Trophoblast cell (in vitro differentiated cells and primary cell): ENCODE results near the gene PPP1R15A.
A peak's percentile ranks its signal among the peaks of the same experiment; 100 is the strongest.

Source experiments
- DNase-seq, 2 donors: peaks; one replicate each; pipeline ENCODE4 v3.0.0-alpha.2; 2016
- H2AFZ ChIP-seq: 2 replicates; pipeline ENCODE4 v1.6.1; 2013; ENCODE audit warnings: low read length, moderate library complexity, mild to moderate bottlenecking; ENCODE audit not compliant: insufficient read depth, poor library complexity
- H2AK5ac ChIP-seq: 2 replicates; pipeline ENCODE4 v1.6.1; 2013; ENCODE audit warnings: mild to moderate bottlenecking, low read length
- H2BK120ac ChIP-seq: 2 replicates; pipeline ENCODE4 v1.6.1; 2013; ENCODE audit warnings: low read length, mild to moderate bottlenecking, moderate library complexity; ENCODE audit not compliant: insufficient read depth, poor library complexity
- H2BK12ac ChIP-seq: 2 replicates; pipeline ENCODE4 v1.6.1; 2013; ENCODE audit warnings: mild to moderate bottlenecking, low read length, moderate library complexity
- H2BK5ac ChIP-seq: 2 replicates; pipeline ENCODE4 v1.6.1; 2013; ENCODE audit warnings: low read length, low read depth, moderate library complexity, mild to moderate bottlenecking; ENCODE audit not compliant: poor library complexity
- H3K14ac ChIP-seq: 2 replicates; pipeline ENCODE4 v1.6.1; 2013; ENCODE audit warnings: mild to moderate bottlenecking, low read length
- H3K18ac ChIP-seq: 2 replicates; pipeline ENCODE4 v1.6.1; 2013; ENCODE audit warnings: mild to moderate bottlenecking, low read length
- H3K23ac ChIP-seq: 2 replicates; pipeline ENCODE4 v1.6.1; 2013; ENCODE audit warnings: low read length
- H3K27ac ChIP-seq: 2 replicates; pipeline ENCODE4 v1.5.1; 2013; ENCODE audit warnings: low read depth, mild to moderate bottlenecking, inconsistent platforms, low read length, moderate library complexity
- H3K27me3 ChIP-seq: 2 replicates; pipeline ENCODE4 v1.6.1; 2013; ENCODE audit warnings: inconsistent platforms, mild to moderate bottlenecking, low read length, moderate library complexity; ENCODE audit not compliant: insufficient read depth
- H3K36me3 ChIP-seq, 2 experiments: 1 replicate in 1 of 2; 2 replicates in 1 of 2; pipeline ENCODE4 v1.6.1; 2013; ENCODE audit warnings: low read length in 2 of 2, mild to moderate bottlenecking in 2 of 2, moderate library complexity in 1 of 2; ENCODE audit not compliant: insufficient read depth in 2 of 2, control insufficient read depth in 1 of 2
- H3K4ac ChIP-seq: 2 replicates; pipeline ENCODE4 v1.6.1; 2013; ENCODE audit warnings: low read depth, mild to moderate bottlenecking, low read length, moderate library complexity
- H3K4me1 ChIP-seq, 2 experiments: 1 replicate in 1 of 2; 2 replicates in 1 of 2; pipeline ENCODE4 v1.6.1; 2013; ENCODE audit warnings: low read length in 2 of 2, mild to moderate bottlenecking in 2 of 2, moderate library complexity in 1 of 2; ENCODE audit not compliant: insufficient read depth in 2 of 2, control insufficient read depth in 1 of 2
- H3K4me2 ChIP-seq: 2 replicates; pipeline ENCODE4 v1.6.1; 2013; ENCODE audit warnings: inconsistent platforms, mild to moderate bottlenecking, low read length, moderate library complexity
- H3K4me3 ChIP-seq: 2 replicates; pipeline ENCODE4 v1.5.1; 2013; ENCODE audit warnings: mild to moderate bottlenecking, low read depth, low read length, inconsistent platforms
- H3K79me1 ChIP-seq: one replicate; pipeline ENCODE4 v1.6.1; 2013; ENCODE audit warnings: low read length
- H3K79me2 ChIP-seq: 2 replicates; pipeline ENCODE4 v1.6.1; 2013; ENCODE audit warnings: low read length, mild to moderate bottlenecking; ENCODE audit not compliant: control insufficient read depth, insufficient read depth, poor library complexity
- H3K9ac ChIP-seq: 2 replicates; pipeline ENCODE4 v1.6.1; 2013; ENCODE audit warnings: mild to moderate bottlenecking, low read length
- H3K9me3 ChIP-seq: 2 replicates; pipeline ENCODE4 v1.6.1; 2013; ENCODE audit warnings: low read depth, mild to moderate bottlenecking, control low read depth, inconsistent platforms, low read length; ENCODE audit not compliant: insufficient read depth
- H4K12ac ChIP-seq: 2 replicates; pipeline ENCODE4 v1.6.1; 2013; ENCODE audit warnings: low read depth, mild to moderate bottlenecking, low read length, moderate library complexity
- H4K8ac ChIP-seq: 2 replicates; pipeline ENCODE4 v1.6.1; 2013; ENCODE audit warnings: low read depth, mild to moderate bottlenecking, low read length, moderate library complexity
- H4K91ac ChIP-seq: one replicate; pipeline ENCODE4 v1.6.1; 2013; ENCODE audit warnings: low read depth, mild to moderate bottlenecking, low read length, moderate library complexity
- WGBS: extraction: QIAGEN DNeasy Blood & Tissue Kit; methylation state at CpG from one replicate; pipeline ENCODE4 v1.1.7; 2013; ENCODE audit warnings: missing lambda C conversion rate; ENCODE audit not compliant: insufficient read length, insufficient coverage; ENCODE audit errors: extremely low coverage; 5-methylcytosine and 5-hydroxymethylcytosine counted together

Gene PPP1R15A

DNA sequence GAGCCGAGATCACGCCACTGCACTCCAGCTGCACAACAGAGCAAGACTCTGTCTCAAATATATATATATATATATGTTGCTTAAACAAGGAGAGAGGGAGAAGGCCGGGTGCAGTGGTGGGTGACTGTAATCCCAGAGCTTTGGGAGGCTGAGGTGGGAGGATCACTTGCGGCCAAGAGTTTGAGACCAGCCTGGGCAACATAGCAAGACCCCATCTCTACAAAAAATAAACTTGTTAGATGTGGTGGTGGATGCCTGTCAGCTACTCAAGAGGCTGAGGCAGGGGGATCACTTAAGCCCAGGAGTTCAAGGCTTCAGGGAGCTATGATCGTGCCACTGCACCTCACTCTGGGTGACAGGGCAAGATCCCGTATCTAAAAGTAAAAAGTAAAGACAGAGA is 30.6 kb upstream of the PPP1R15A start:
- Histone ChIP-seq H3K27me3 (no peaks in the 10 kb centered on the region), H3K79me1 (peaks cover 6% of the 10 kb centered on the region), H3K14ac (no peak overlapping the region), H2BK5ac (no peak overlapping the region), H2BK12ac (no peak overlapping the region), H4K91ac (no peak overlapping the region), H3K79me2 (no peaks in the 10 kb centered on the region), H3K23ac (no peak overlapping the region), H3K4me3 (no peak overlapping the region), H3K36me3 (peaks cover 0 to 3% of the 10 kb centered on the region in 2 experiments), H3K18ac (no peak overlapping the region), H2AK5ac (no peak overlapping the region), H3K9ac (no peak overlapping the region), H3K4ac (no peak overlapping the region), H3K4me1 (peaks cover 0 to 2% of the 10 kb centered on the region in 2 experiments), H2BK120ac (no peak overlapping the region), H4K8ac (no peak overlapping the region), H3K9me3 (no peaks in the 10 kb centered on the region), H2AFZ (no peak overlapping the region), H3K27ac (no peak overlapping the region), H3K4me2 (no peak overlapping the region), H4K12ac (no peak overlapping the region)
- WGBS = no CpG with 5 or more reads among the region's 6 CpGs
- DNase-seq = no peak

DNA sequence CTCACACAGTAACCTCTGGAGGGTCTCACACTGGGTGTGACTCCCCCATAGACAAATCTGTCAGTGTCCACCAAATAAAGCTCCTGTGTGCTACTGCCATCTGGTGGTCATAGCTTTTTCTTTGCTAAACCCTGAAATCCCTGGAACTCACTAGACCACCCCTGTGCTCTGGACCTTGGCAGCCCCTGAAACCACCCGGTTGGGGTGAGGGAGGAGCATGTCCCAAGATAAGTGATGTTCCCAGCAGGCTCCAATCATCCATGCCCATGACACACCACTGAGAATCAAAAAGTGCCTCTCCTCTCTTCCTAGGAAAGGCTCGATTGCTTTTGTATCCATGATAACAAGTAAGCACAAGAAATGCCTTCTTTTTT is 29.4 kb upstream of the PPP1R15A start:
- H3K27me3 ChIP-seq = no peaks in the 10 kb centered on the region
- no peak overlapping the region for H3K18ac ChIP-seq
- no peak overlapping the region for H3K4me3 ChIP-seq
- no peak overlapping the region for H3K9ac ChIP-seq
- no peak overlapping the region for H3K27ac ChIP-seq
- no peak overlapping the region for H2AK5ac ChIP-seq
- peak in 1 of 2 donors; percentile 75 for DNase-seq
- H3K4me1 ChIP-seq = peaks cover 0 to 1% of the 10 kb centered on the region in 2 experiments
- H3K14ac ChIP-seq = no peak overlapping the region
- H3K9me3 ChIP-seq = no peaks in the 10 kb centered on the region
- H3K23ac ChIP-seq = no peak overlapping the region
- peaks cover 0 to 3% of the 10 kb centered on the region in 2 experiments for H3K36me3 ChIP-seq
- no peak overlapping the region for H4K12ac ChIP-seq
- WGBS = no CpG with 5 or more reads among the region's 2 CpGs
- H2BK5ac ChIP-seq = no peak overlapping the region
- no peak overlapping the region for H2BK120ac ChIP-seq
- H4K8ac ChIP-seq = no peak overlapping the region
- no peak overlapping the region for H3K4ac ChIP-seq
- H3K79me2 ChIP-seq = no peaks in the 10 kb centered on the region
- H3K4me2 ChIP-seq = no peak overlapping the region
- no peaks in the 10 kb centered on the region for H3K79me1 ChIP-seq
- no peak overlapping the region for H2BK12ac ChIP-seq
- no peak overlapping the region for H2AFZ ChIP-seq
- no peak overlapping the region for H4K91ac ChIP-seq

DNA sequence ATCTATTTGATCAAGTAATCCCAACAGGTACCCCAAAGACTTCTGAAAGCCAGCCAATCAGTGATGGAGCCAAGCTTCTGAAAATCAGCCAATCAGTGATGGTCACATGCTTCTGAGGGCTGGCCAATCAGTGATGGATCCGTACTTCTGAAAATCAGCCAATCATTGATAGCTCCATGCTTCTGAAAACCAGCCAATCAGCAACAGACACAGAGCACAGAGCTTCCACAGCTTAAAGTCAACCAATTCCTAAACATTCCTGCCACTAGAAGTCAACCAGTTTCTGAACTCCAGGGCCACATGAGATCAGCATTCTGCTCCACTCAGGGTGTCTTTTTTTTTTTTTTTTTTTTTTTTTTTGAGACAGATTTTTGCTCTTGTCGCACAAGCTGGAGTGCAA is 27.7 kb upstream of the PPP1R15A start:
- Histone ChIP-seq H2AK5ac (no peak overlapping the region), H3K79me1 (no peaks in the 10 kb centered on the region), H3K18ac (no peak overlapping the region), H3K23ac (no peak overlapping the region), H3K27ac (no peak overlapping the region), H2BK12ac (no peak overlapping the region), H3K36me3 (peaks cover 0 to 3% of the 10 kb centered on the region in 2 experiments), H3K4me2 (no peak overlapping the region), H3K4me3 (no peak overlapping the region), H4K8ac (no peak overlapping the region), H3K4me1 (no peaks in the 10 kb centered on the region), H2BK5ac (no peak overlapping the region), H4K12ac (no peak overlapping the region), H4K91ac (no peak overlapping the region), H2BK120ac (no peak overlapping the region), H3K9me3 (no peaks in the 10 kb centered on the region), H3K9ac (no peak overlapping the region), H3K14ac (no peak overlapping the region), H3K4ac (no peak overlapping the region), H3K27me3 (no peaks in the 10 kb centered on the region), H3K79me2 (no peaks in the 10 kb centered on the region), H2AFZ (no peak overlapping the region)
- peak; percentile 31 to 81 for DNase-seq
- no CpG with 5 or more reads among the region's 2 CpGs for WGBS

DNA sequence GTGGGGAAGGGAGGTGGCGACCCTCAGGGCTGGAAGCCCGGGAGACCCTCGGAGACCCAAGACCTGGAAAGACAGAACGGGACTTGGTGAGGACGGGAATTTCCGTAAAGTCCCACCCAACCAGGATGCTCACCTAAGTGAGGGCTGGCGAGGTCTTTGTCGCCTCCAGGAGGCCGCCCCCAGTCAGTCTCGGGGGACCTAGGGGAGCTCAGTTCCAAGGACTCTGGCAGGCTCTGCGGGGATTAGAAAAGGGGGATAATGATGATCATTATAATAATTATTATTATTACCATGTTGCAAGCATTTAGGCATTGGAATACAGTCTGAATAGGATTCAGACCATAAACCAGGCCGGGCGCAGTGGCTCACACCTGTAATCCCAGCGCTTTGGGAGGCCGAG is 26.8 kb upstream of the PPP1R15A start:
- Histone ChIP-seq H3K4me3 (no peak overlapping the region), H3K9me3 (no peaks in the 10 kb centered on the region), H2BK120ac (no peak overlapping the region), H2BK12ac (no peak overlapping the region), H2AK5ac (no peak overlapping the region), H3K79me2 (no peaks in the 10 kb centered on the region), H4K91ac (no peak overlapping the region), H3K79me1 (no peaks in the 10 kb centered on the region), H3K18ac (no peak overlapping the region), H2BK5ac (no peak overlapping the region), H4K12ac (no peak overlapping the region), H3K27ac (no peak overlapping the region), H3K9ac (peak overlapping the region; percentile 64), H3K27me3 (no peaks in the 10 kb centered on the region), H3K14ac (no peak overlapping the region), H3K4me2 (no peak overlapping the region), H2AFZ (no peak overlapping the region), H3K23ac (no peak overlapping the region), H3K4ac (no peak overlapping the region), H4K8ac (no peak overlapping the region), H3K4me1 (no peaks in the 10 kb centered on the region), H3K36me3 (peaks cover 0 to 3% of the 10 kb centered on the region in 2 experiments)
- WGBS = no CpG with 5 or more reads among the region's 15 CpGs
- DNase-seq = no peak
